Measurements from ENCODE around the gene CNPY4. TPM values are rescaled to one million over a fixed set of nuclear protein-coding genes. Genes with fewer than 3 reads are reported as not detected.

The CNPY4 gene
- total RNA-seq, 2 experiments from 2014 or later = 20.9 to 26.7 TPM

DNA sequence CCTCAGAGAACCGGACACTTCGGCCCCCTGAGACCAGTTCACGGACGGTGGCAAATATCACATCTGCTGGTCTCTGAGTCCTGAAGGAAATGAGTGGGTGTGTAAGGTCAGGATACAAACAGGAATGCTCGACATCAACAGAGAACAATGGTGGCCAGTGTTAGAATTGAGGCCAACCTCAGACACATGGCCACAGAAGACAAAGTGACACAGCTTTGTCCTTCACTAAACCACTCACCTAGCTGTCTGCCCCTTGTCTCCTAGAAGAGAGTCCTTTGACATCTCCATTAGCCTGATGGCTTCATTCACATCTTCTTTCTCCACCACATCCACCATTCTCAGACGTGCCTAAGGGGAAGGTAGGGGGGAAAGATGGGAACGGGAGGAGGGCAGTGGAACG lies 26.4 kb upstream of the CNPY4 start:
- Histone ChIP-seq H3K4me1 (ENCODE audit: insufficient read depth, low read length, poor library complexity, severe bottlenecking) (peaks cover 21% of the 10 kb centered on the region), H3K27ac (ENCODE audit: low read depth, low read length, poor library complexity, severe bottlenecking) (no peak overlapping the region), H2AFZ (ENCODE audit: low read length) (no peak overlapping the region), H3K36me3 (ENCODE audit: insufficient read depth, low read length) (peaks cover 79% of the 10 kb centered on the region), H3K4me2 (ENCODE audit: low read length) (no peak overlapping the region), H3K9me2 (ENCODE audit: insufficient read depth, low read length) (no peaks in the 10 kb centered on the region), H3K79me2 (ENCODE audit: insufficient read depth, low read depth, low read length) (peaks cover 19% of the 10 kb centered on the region; the same call in 1 of the 2 replicates), H4K20me1 (ENCODE audit: insufficient read depth, low read length) (peaks cover 14% of the 10 kb centered on the region), H3K4me3 (ENCODE audit: low read depth, low read length, poor library complexity, severe bottlenecking) (no peak overlapping the region), H3K9me3 (ENCODE audit: low read length) (no peaks in the 10 kb centered on the region)
- DNase-seq (ENCODE audit: low spot score) = no peak
- TF ChIP-seq EZH2phosphoT487 (IDR thresholded peaks at IDR 0.05; ENCODE audit: borderline replicate concordance, low read depth, low read length) = no peak
- intact Hi-C loops (cut with micrococcal nuclease; ENCODE audit: unreplicated experiment) = no loop called here
- TSS peak; percentile 69 for BruUV-seq (replicated peaks)
- ChIA-PET CTCF (ENCODE audit: unreplicated experiment) (no interaction called here), POLR2A (no interaction called here)

DNA sequence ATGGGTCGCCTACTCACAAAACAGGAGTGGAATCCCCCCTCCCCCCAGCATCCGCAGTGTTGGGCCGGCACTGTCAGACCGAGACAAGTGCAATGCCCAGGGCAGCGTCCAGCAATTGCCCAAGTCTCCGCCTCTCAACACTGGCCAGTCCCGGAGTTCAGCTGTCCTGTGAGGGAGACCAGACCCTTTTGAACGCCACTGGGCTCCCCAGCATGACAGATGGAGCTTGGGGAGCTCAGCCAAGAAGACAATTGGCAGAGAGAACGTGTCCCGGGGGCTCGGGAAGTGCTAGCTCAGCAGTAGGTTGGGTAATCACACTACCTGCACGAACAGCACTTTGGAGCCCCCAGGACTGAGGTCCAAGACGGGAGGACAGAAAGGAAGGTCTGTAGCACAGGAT lies 25.9 kb upstream of the CNPY4 start:
- no TSS peak for BruUV-seq (replicated peaks)
- POLR2A ChIA-PET = no interaction called here
- H4K20me1 ChIP-seq (ENCODE audit: insufficient read depth, low read length) = peaks cover 19% of the 10 kb centered on the region
- no peak for TF ChIP-seq EZH2phosphoT487 (IDR thresholded peaks at IDR 0.05; ENCODE audit: borderline replicate concordance, low read depth, low read length)
- TF ChIP-seq, protein P1, sequence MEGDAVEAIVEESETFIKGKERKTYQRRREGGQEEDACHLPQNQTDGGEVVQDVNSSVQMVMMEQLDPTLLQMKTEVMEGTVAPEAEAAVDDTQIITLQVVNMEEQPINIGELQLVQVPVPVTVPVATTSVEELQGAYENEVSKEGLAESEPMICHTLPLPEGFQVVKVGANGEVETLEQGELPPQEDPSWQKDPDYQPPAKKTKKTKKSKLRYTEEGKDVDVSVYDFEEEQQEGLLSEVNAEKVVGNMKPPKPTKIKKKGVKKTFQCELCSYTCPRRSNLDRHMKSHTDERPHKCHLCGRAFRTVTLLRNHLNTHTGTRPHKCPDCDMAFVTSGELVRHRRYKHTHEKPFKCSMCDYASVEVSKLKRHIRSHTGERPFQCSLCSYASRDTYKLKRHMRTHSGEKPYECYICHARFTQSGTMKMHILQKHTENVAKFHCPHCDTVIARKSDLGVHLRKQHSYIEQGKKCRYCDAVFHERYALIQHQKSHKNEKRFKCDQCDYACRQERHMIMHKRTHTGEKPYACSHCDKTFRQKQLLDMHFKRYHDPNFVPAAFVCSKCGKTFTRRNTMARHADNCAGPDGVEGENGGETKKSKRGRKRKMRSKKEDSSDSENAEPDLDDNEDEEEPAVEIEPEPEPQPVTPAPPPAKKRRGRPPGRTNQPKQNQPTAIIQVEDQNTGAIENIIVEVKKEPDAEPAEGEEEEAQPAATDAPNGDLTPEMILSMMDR (conservative IDR thresholded peaks at IDR 0.05; ENCODE audit: low read length) = no peak
- H3K79me2 ChIP-seq (ENCODE audit: insufficient read depth, low read depth, low read length) = peaks cover 21% of the 10 kb centered on the region
- H3K9me3 ChIP-seq (ENCODE audit: low read length) = no peaks in the 10 kb centered on the region
- peaks cover 83% of the 10 kb centered on the region for H3K36me3 ChIP-seq (ENCODE audit: insufficient read depth, low read length)
- H3K4me1 ChIP-seq (ENCODE audit: insufficient read depth, low read length, poor library complexity, severe bottlenecking) = peaks cover 16% of the 10 kb centered on the region
- H3K4me3 ChIP-seq (ENCODE audit: low read depth, low read length, poor library complexity, severe bottlenecking) = no peak overlapping the region
- no peak overlapping the region for H2AFZ ChIP-seq (ENCODE audit: low read length)
- DNase-seq (ENCODE audit: low spot score) = no peak
- H3K27ac ChIP-seq (ENCODE audit: low read depth, low read length, poor library complexity, severe bottlenecking) = no peak overlapping the region
- H3K4me2 ChIP-seq (ENCODE audit: low read length) = no peak overlapping the region
- CTCF ChIA-PET (ENCODE audit: unreplicated experiment) = no interaction called here
- intact Hi-C loops (cut with micrococcal nuclease; ENCODE audit: unreplicated experiment) = no loop called here
- H3K9me2 ChIP-seq (ENCODE audit: insufficient read depth, low read length) = no peaks in the 10 kb centered on the region

DNA sequence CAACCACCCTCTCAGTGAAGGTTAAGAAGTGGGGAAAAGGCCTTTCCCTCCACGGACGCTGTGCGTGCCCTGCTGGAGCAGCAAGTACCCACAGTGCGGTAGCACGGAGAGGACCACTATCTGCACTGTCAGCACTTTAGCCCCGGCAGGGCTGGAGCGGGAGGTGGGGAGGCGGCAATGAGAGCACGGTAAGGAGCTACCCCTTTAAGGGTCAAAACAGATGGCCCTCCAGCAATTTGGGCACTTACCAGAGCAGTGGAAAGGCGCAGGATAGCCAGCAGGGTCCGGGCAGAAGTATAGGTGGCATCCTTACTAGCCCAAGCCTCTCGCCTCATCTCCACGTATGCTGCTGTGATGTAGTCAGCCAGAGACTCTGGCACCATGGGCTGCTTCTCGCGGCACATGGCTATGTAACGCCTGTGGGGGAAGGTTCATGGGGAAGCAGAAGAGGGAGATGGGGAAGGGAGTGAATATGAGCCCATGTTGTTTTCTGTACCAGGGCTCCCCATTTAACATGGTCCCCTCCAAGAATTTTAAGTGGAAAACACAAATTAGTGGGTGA lies 25.4 kb upstream of the CNPY4 start:
- no peak overlapping the region for H3K4me2 ChIP-seq (ENCODE audit: low read length)
- no peak overlapping the region for H3K27ac ChIP-seq (ENCODE audit: low read depth, low read length, poor library complexity, severe bottlenecking)
- peaks cover 88% of the 10 kb centered on the region for H3K36me3 ChIP-seq (ENCODE audit: insufficient read depth, low read length)
- intact Hi-C loops (cut with micrococcal nuclease; ENCODE audit: unreplicated experiment) = no loop called here
- peaks cover 17% of the 10 kb centered on the region for H3K4me1 ChIP-seq (ENCODE audit: insufficient read depth, low read length, poor library complexity, severe bottlenecking)
- ChIA-PET CTCF (ENCODE audit: unreplicated experiment) (no interaction called here), POLR2A (interaction anchor here (0.6 kb wide), 1 partner anchor 45 kb away, joined by 3 read pairs; no protein-coding TSS in a partner anchor)
- BruUV-seq (replicated peaks) = no TSS peak
- no peaks in the 10 kb centered on the region for H3K9me3 ChIP-seq (ENCODE audit: low read length)
- peaks cover 24% of the 10 kb centered on the region for H4K20me1 ChIP-seq (ENCODE audit: insufficient read depth, low read length)
- H3K4me3 ChIP-seq (ENCODE audit: low read depth, low read length, poor library complexity, severe bottlenecking) = no peak overlapping the region
- H3K79me2 ChIP-seq (ENCODE audit: insufficient read depth, low read depth, low read length) = peaks cover 25% of the 10 kb centered on the region
- no peak for DNase-seq (ENCODE audit: low spot score)
- no peak overlapping the region for H2AFZ ChIP-seq (ENCODE audit: low read length)
- TF ChIP-seq EZH2phosphoT487 (IDR thresholded peaks at IDR 0.05; ENCODE audit: borderline replicate concordance, low read depth, low read length) = no peak
- TF ChIP-seq, protein P1 (conservative IDR thresholded peaks at IDR 0.05; ENCODE audit: low read length) = no peak
- no peaks in the 10 kb centered on the region for H3K9me2 ChIP-seq (ENCODE audit: insufficient read depth, low read length)

Measured in OCI-LY7 (cell line).